Measurements from ENCODE around the gene MTIF2. TPM values are rescaled to one million over a fixed set of nuclear protein-coding genes. Genes with fewer than 3 reads are reported as not detected.

MTIF2 gene
- total and polyA plus RNA-seq, 9 of the 15 experiments (the other 6 are each of a cell fraction or from before 2014, with no cell fraction given), result 58.7 to 143 (median 105) TPM

DNA sequence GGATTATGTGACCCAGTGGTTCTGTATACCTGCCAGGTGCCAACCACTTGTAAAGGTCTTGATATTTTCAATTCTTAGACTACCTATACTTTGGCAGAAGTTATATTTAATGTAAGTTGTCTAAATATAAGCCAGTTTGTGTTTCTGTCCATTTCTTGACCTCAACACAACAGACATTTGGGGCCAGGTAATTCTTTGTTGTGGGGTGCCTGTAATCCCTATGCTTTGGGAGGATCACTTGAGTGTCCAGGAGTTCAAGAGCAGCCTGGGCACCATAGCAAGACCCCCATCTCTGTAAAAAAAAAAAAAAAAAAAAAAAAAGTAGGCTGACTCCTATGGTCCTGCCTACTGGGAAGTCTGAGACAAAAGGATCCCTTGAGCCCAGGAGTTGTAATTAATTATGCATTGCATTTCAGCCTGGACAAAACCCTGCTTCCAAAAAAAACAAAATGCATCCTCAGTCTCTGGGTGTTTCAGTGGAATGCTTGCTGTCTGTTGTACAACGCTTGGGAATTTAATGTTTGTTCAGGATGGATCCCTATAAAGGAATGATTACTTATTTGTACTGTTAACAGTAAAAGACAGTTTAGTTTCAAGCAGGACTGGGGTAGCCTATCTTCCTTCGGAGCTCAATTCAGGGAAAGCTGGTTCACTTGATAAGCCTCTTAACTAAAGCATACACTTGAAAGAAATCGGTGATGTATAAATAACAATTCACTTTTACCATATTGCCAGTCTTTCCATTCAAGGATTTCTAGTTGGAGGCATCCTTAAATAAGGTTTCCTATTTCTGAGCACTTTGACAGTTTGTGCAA is 33.1 kb downstream of the MTIF2 start (continued):
- TF ChIP-seq RREB1 (CRISPR knock-in tag; IDR thresholded peaks at IDR 0.05) (no peak), TAF15 (IDR thresholded peaks at IDR 0.05; ENCODE audit: low read depth, low read length) (no peak), STAT5A (IDR thresholded peaks at IDR 0.05; ENCODE audit: borderline replicate concordance, low read length) (0 out of 2 replicates have a peak, but pooled peaks have one; percentile 7), BRF1 (IDR thresholded peaks at IDR 0.05; ENCODE audit: borderline replicate concordance, extremely low read depth, insufficient read length) (no peak), PHF8 (IDR thresholded peaks at IDR 0.05; ENCODE audit: borderline replicate concordance, low read length) (no peak), ZBTB7A (IDR thresholded peaks at IDR 0.05; ENCODE audit: borderline replicate concordance, control insufficient read depth, low read depth, low read length) (no peak), GABPB2 (CRISPR knock-in tag; conservative IDR thresholded peaks at IDR 0.05) (no peak), ZC3H8 (IDR thresholded peaks at IDR 0.05) (no peak), LCOR (CRISPR knock-in tag; IDR thresholded peaks at IDR 0.05) (no peak), SREBF1 (IDR thresholded peaks at IDR 0.05; ENCODE audit: borderline replicate concordance, low read depth, low read length) (no peak), ZNF3 (CRISPR knock-in tag; IDR thresholded peaks at IDR 0.05) (no peak), ZNF511 (CRISPR knock-in tag; IDR thresholded peaks at IDR 0.05) (no peak), ZNF197 (CRISPR knock-in tag; IDR thresholded peaks at IDR 0.05; ENCODE audit: low read depth) (no peak), ATF1 (CRISPR knock-in tag; IDR thresholded peaks at IDR 0.05) (no peak), ATF1 (tag; IDR thresholded peaks at IDR 0.05) (no peak), E2F4 (CRISPR knock-in tag; IDR thresholded peaks at IDR 0.05; ENCODE audit: low read depth) (no peak), CBFA2T3 (IDR thresholded peaks at IDR 0.05) (peak; percentile 63)
- TF ChIP-seq, protein P1, sequence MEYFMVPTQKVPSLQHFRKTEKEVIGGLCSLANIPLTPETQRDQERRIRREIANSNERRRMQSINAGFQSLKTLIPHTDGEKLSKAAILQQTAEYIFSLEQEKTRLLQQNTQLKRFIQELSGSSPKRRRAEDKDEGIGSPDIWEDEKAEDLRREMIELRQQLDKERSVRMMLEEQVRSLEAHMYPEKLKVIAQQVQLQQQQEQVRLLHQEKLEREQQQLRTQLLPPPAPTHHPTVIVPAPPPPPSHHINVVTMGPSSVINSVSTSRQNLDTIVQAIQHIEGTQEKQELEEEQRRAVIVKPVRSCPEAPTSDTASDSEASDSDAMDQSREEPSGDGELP (CRISPR knock-in tag; IDR thresholded peaks at IDR 0.05; ENCODE audit: borderline replicate concordance), result no peak
